ENCODE results near the gene RPS6KL1.

Gene RPS6KL1

DNA sequence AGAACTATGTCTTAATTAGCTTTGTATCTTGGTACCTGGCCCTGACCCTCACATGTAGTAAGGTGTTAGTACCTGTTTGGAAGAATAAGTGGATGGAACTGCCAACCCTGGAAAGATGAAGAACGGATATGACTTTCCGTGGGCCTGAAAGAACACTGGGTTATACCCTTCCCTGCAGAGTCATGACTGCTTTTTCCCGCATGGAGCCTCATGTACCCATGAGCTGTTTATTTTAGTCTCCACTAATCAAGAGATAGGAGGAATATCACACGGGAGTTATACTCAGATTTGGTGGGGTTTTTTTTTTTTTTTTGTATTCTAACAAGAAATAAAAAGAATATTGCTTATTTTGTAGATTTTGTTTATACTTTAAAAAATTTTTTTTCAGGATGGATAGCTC lies 25.4 kb downstream of the RPS6KL1 start:
- ChIA-PET POLR2A (ENCODE audit: low non-redundant PET) (no interaction called here), CTCF (interaction anchor here (1.0 kb wide), 1 partner anchor 15 kb away, joined by 8 read pairs; no protein-coding TSS in a partner anchor)
- no peak overlapping the region for H3K27ac ChIP-seq
- TF ChIP-seq, protein P1, sequence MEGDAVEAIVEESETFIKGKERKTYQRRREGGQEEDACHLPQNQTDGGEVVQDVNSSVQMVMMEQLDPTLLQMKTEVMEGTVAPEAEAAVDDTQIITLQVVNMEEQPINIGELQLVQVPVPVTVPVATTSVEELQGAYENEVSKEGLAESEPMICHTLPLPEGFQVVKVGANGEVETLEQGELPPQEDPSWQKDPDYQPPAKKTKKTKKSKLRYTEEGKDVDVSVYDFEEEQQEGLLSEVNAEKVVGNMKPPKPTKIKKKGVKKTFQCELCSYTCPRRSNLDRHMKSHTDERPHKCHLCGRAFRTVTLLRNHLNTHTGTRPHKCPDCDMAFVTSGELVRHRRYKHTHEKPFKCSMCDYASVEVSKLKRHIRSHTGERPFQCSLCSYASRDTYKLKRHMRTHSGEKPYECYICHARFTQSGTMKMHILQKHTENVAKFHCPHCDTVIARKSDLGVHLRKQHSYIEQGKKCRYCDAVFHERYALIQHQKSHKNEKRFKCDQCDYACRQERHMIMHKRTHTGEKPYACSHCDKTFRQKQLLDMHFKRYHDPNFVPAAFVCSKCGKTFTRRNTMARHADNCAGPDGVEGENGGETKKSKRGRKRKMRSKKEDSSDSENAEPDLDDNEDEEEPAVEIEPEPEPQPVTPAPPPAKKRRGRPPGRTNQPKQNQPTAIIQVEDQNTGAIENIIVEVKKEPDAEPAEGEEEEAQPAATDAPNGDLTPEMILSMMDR (conservative IDR thresholded peaks at IDR 0.05; ENCODE audit: low read depth) = no peak
- no peak for DNase-seq (ENCODE audit: low spot score)

DNA sequence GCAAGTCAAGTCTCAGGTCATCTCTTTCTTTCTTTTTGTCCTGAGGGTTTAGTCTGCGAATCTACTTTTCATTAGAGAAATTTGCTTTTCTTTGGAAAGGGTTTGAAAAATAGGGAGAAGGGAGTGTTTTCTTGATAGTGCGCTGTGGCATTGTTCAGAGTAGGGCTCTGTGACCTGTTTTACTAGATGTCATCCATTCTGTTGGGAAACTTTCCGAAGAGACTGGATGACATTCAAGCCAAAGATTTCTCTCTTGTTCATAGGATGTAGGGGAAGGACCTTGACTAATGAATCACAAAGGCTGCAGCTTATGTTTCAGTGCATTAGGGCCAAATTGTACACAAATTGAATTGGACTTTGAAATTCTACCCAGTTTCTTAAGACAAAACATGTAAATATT lies 26.7 kb downstream of the RPS6KL1 start:
- ChIA-PET CTCF (interaction anchor here (1.4 kb wide), 1 partner anchor 9 kb away, joined by 4 read pairs; no protein-coding TSS in a partner anchor), POLR2A (ENCODE audit: low non-redundant PET) (no interaction called here)
- no peak for DNase-seq (ENCODE audit: low spot score)
- no peak overlapping the region for H3K27ac ChIP-seq
- TF ChIP-seq, protein P1 (conservative IDR thresholded peaks at IDR 0.05; ENCODE audit: low read depth) = no peak

DNA sequence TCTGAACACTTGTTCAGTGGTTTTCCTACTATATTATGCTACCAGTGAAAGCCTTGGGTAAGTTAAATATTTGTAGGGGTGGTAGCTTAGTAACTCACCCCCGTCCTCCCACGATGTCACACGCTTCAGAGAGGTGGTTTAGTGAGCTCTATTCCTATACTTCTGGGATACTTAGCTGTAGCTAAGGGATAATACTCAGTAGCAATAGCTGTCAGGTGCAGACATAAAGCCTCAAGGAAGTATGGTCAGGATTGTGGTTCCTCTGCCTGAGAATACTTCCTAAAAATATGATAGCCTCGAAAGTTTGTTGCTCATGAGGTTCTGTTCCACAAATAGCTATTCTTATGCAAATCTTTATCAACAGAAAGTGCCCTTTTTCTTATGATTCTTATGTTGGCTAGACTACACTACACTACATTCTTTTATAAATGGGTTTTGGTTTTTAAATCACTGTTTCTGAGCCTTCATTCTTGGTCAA lies 29.4 kb downstream of the RPS6KL1 start:
- ChIA-PET POLR2A (ENCODE audit: low non-redundant PET) (no interaction called here), CTCF (interaction anchor here (1.0 to 1.6 kb wide), 3 partner anchors 11 to 16 kb away, joined by 3 to 10 read pairs (median 3); no protein-coding TSS in a partner anchor)
- TF ChIP-seq, protein P1 (conservative IDR thresholded peaks at IDR 0.05; ENCODE audit: low read depth) = no peak
- H3K27ac ChIP-seq = no peak overlapping the region
- DNase-seq (ENCODE audit: low spot score) = no peak

DNA sequence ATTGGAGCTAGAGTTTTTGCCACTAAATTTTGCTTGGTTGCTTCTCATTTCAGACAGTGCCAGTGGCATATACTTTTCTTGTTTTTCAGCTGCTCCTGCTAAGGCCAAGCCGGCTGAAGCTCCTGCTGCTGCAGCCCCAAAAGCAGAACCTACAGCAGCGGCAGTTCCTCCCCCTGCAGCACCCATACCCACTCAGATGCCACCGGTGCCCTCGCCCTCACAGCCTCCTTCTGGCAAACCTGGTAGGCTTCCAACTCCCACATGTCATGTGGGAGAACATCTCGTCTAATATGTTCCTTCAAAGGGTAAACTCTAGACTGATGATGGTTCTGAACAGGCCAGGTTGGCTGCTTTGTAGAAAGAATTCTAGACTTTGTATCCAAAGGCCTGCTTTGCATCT lies 30.3 kb downstream of the RPS6KL1 start:
- H3K27ac ChIP-seq = no peak overlapping the region
- ChIA-PET CTCF (interaction anchor here (0.6 to 1.6 kb wide), 4 partner anchors 12 to 15 kb away, joined by 3 to 10 read pairs (median 4); no protein-coding TSS in a partner anchor), POLR2A (ENCODE audit: low non-redundant PET) (no interaction called here)
- TF ChIP-seq, protein P1 (conservative IDR thresholded peaks at IDR 0.05; ENCODE audit: low read depth) = no peak
- no peak for DNase-seq (ENCODE audit: low spot score)

DNA sequence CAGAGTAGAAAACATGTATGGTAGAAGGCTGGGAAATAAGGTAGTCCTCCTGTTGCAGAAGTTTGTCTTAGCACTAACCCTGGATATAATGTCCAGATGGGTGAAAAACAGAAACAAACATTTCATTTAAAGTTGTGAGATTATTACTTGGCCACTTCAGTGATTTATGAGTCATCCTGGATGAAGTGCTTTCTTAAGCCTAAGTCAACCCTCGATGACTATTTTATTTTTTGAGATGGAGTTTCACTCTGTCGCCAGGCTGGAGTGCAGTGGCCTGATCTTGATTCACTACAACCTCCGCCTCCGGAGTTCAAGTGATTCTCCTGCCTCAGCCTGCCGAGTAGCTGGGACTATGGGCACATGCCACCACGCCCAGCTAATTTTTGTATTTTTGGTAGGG lies 31.2 kb downstream of the RPS6KL1 start:
- CTCF ChIA-PET = interaction anchor here (0.6 to 1.6 kb wide), 2 partner anchors 13 to 14 kb away, joined by 6 to 10 read pairs; no protein-coding TSS in a partner anchor
- no peak for DNase-seq (ENCODE audit: low spot score)
- POLR2A ChIA-PET (ENCODE audit: low non-redundant PET) = no interaction called here
- H3K27ac ChIP-seq = no peak overlapping the region
- TF ChIP-seq, protein P1 (conservative IDR thresholded peaks at IDR 0.05; ENCODE audit: low read depth) = no peak

DNA sequence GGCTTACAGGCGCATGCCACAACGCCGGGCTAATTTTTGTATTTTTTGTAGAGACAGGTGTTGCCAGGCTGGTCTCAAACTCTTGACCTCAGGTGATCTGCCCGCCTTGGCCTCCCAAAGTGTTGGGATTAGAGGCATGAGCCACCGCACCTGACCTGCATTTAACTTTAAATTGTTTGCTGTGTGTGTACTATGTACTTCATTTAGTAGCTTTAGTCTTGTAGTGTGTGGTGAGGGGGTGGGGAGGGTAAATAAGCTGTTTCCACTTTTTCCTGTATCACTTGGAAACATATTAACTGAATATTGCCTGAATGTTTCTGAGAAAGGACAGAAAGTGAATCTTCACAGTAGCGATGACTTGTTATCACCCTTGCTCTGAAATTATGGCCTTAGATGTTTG lies 32.8 kb downstream of the RPS6KL1 start:
- TF ChIP-seq, protein P1 (conservative IDR thresholded peaks at IDR 0.05; ENCODE audit: low read depth) = no peak
- POLR2A ChIA-PET (ENCODE audit: low non-redundant PET) = no interaction called here
- no peak for DNase-seq (ENCODE audit: low spot score)
- CTCF ChIA-PET = interaction anchor here (0.6 to 1.2 kb wide), 3 partner anchors 15 to 406 kb away, joined by 3 to 5 read pairs (median 3); no protein-coding TSS in a partner anchor
- no peak overlapping the region for H3K27ac ChIP-seq

Measured in RWPE1 (cell line).